ENCODE data around the gene SMOC2.

DNA sequence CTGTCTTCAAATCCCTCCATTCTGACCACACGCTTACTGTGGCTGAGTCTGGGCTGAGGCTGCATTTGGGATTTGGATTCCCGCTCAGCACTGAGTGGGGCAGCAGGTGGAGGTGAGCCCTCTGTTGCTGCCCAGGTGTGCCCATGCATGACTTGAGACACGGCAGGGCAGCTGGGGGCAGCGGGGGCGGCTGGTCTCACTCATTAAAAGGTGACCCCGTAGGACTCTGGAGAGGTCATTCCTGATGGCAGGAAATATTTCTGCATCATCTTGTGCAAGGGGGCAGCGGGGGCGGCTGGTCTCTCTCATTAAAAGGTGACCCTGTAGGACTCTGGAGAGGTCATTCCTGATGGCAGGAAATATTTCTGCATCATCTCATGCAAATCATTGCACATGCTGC is 49.8 kb downstream of the SMOC2 start:
- TF ChIP-seq, protein P1, sequence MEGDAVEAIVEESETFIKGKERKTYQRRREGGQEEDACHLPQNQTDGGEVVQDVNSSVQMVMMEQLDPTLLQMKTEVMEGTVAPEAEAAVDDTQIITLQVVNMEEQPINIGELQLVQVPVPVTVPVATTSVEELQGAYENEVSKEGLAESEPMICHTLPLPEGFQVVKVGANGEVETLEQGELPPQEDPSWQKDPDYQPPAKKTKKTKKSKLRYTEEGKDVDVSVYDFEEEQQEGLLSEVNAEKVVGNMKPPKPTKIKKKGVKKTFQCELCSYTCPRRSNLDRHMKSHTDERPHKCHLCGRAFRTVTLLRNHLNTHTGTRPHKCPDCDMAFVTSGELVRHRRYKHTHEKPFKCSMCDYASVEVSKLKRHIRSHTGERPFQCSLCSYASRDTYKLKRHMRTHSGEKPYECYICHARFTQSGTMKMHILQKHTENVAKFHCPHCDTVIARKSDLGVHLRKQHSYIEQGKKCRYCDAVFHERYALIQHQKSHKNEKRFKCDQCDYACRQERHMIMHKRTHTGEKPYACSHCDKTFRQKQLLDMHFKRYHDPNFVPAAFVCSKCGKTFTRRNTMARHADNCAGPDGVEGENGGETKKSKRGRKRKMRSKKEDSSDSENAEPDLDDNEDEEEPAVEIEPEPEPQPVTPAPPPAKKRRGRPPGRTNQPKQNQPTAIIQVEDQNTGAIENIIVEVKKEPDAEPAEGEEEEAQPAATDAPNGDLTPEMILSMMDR (IDR thresholded peaks at IDR 0.05): no peak
- TF ChIP-seq POLR2AphosphoS5 (IDR thresholded peaks at IDR 0.05): no peak

Measured in breast epithelium (tissue), 3 donors.